HEK293 (cell line): ENCODE results near the gene ASB8.

Experiments
- ZBTB1 ChIP-seq: fragments of 450-650 bp; formaldehyde crosslinking; IDR thresholded peaks from 2 replicates; pipeline ENCODE4 v1.5.1; 2016; ENCODE audit warnings: missing biosample characterization, missing genetic modification characterization
- ZNF133 ChIP-seq: fragments of 450-650 bp; formaldehyde crosslinking; IDR thresholded peaks from 2 replicates; pipeline ENCODE4 v1.5.1; 2016; ENCODE audit warnings: missing biosample characterization, missing genetic modification characterization
- ZNF510 ChIP-seq: fragments of 450-650 bp; formaldehyde crosslinking; IDR thresholded peaks from 2 replicates; pipeline ENCODE4 v1.5.1; 2018; ENCODE audit warnings: mild to moderate bottlenecking, missing genetic modification characterization, missing biosample characterization; ENCODE audit not compliant: insufficient replicate concordance
- TF ChIP-seq, protein P1 (sequence below): fragments of 450-650 bp; formaldehyde crosslinking; IDR thresholded peaks from 2 replicates; pipeline ENCODE4 v1.5.1; 2016; ENCODE audit warnings: missing biosample characterization, missing genetic modification characterization
- TF ChIP-seq, protein P2 (sequence below): fragments of 450-650 bp; formaldehyde crosslinking; IDR thresholded peaks from 2 replicates; pipeline ENCODE4 v1.5.1; 2016; ENCODE audit warnings: missing biosample characterization, missing genetic modification characterization
- TF ChIP-seq, protein P3 (sequence below): fragments of 450-650 bp; formaldehyde crosslinking; IDR thresholded peaks from 2 replicates; pipeline ENCODE4 v1.5.1; 2016; ENCODE audit warnings: missing biosample characterization, missing genetic modification characterization

DNA sequence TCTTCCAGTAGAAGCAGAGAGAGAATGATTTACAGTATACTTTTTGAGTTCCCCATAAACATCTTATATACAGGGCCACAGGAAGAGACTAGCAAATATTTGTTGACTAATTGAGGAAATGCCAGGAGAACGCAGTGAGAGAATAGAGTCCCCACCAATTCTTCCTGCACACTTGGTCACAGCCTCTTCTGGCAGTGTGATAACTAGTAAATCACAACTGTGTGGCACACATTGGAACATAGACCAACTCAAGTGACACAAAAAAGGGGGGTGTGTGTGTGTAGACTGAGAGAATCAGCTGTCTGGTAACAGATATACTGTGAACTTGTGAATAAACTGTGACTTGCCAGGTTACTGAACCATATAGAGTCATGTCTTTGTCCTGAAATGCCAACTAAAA is 27.9 kb downstream of the ASB8 start:
- no peak for TF ChIP-seq ZBTB1 (tag by site-specific recombination)
- TF ChIP-seq, protein P1, sequence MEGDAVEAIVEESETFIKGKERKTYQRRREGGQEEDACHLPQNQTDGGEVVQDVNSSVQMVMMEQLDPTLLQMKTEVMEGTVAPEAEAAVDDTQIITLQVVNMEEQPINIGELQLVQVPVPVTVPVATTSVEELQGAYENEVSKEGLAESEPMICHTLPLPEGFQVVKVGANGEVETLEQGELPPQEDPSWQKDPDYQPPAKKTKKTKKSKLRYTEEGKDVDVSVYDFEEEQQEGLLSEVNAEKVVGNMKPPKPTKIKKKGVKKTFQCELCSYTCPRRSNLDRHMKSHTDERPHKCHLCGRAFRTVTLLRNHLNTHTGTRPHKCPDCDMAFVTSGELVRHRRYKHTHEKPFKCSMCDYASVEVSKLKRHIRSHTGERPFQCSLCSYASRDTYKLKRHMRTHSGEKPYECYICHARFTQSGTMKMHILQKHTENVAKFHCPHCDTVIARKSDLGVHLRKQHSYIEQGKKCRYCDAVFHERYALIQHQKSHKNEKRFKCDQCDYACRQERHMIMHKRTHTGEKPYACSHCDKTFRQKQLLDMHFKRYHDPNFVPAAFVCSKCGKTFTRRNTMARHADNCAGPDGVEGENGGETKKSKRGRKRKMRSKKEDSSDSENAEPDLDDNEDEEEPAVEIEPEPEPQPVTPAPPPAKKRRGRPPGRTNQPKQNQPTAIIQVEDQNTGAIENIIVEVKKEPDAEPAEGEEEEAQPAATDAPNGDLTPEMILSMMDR (tag by site-specific recombination) = no peak
- TF ChIP-seq, protein P2, sequence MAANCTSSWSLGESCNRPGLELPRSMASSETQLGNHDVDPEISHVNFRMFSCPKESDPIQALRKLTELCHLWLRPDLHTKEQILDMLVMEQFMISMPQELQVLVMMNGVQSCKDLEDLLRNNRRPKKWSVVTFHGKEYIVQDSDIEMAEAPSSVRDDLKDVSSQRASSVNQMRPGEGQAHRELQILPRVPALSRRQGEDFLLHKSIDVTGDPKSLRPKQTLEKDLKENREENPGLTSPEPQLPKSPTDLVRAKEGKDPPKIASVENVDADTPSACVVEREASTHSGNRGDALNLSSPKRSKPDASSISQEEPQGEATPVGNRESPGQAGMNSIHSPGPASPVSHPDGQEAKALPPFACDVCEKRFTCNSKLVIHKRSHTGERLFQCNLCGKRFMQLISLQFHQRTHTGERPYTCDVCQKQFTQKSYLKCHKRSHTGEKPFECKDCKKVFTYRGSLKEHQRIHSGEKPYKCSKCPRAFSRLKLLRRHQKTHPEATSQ (tag by site-specific recombination) = no peak
- TF ChIP-seq, protein P3, sequence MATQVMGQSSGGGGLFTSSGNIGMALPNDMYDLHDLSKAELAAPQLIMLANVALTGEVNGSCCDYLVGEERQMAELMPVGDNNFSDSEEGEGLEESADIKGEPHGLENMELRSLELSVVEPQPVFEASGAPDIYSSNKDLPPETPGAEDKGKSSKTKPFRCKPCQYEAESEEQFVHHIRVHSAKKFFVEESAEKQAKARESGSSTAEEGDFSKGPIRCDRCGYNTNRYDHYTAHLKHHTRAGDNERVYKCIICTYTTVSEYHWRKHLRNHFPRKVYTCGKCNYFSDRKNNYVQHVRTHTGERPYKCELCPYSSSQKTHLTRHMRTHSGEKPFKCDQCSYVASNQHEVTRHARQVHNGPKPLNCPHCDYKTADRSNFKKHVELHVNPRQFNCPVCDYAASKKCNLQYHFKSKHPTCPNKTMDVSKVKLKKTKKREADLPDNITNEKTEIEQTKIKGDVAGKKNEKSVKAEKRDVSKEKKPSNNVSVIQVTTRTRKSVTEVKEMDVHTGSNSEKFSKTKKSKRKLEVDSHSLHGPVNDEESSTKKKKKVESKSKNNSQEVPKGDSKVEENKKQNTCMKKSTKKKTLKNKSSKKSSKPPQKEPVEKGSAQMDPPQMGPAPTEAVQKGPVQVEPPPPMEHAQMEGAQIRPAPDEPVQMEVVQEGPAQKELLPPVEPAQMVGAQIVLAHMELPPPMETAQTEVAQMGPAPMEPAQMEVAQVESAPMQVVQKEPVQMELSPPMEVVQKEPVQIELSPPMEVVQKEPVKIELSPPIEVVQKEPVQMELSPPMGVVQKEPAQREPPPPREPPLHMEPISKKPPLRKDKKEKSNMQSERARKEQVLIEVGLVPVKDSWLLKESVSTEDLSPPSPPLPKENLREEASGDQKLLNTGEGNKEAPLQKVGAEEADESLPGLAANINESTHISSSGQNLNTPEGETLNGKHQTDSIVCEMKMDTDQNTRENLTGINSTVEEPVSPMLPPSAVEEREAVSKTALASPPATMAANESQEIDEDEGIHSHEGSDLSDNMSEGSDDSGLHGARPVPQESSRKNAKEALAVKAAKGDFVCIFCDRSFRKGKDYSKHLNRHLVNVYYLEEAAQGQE = no peak
- no peak for TF ChIP-seq ZNF133 (tag by site-specific recombination)
- no peak for TF ChIP-seq ZNF510 (tag by site-specific recombination)
